ENCODE results near the gene OR2AJ1. TPM values are rescaled to one million over a fixed set of nuclear protein-coding genes. Genes with fewer than 3 reads are reported as not detected.

OR2AJ1 gene
- polyA plus RNA-seq, 1 experiment: not detected

GRCh38 chr1:247913786-247914185 lies 10.9 kb upstream of the OR2AJ1 start:
- POLR2A ChIA-PET: no interaction called here
- no peak for TF ChIP-seq CTCF (IDR thresholded peaks at IDR 0.05; ENCODE audit: insufficient read depth, low read depth, low read length)
- CTCF ChIA-PET: no interaction called here
- no peak for DNase-seq (ENCODE audit: low read depth)
- Histone ChIP-seq H3K27me3 (ENCODE audit: control insufficient read depth, insufficient read depth, low read length) (no peaks in the 10 kb centered on the region), H3K4me3 (ENCODE audit: low read depth, low read length) (no peak overlapping the region), H3K36me3 (ENCODE audit: control insufficient read depth, insufficient read depth, low read length) (no peaks in the 10 kb centered on the region)

- no peak overlapping the region for H3K4me3 ChIP-seq (ENCODE audit: low read depth, low read length)
- no peak for TF ChIP-seq CTCF (IDR thresholded peaks at IDR 0.05; ENCODE audit: insufficient read depth, low read depth, low read length)
- ChIA-PET CTCF (interaction anchor here (1.1 kb wide), 1 partner anchor 9 kb away, joined by 3 read pairs; the partner anchor contains the start of gene OR2AJ1), POLR2A (no interaction called here)
- DNase-seq (ENCODE audit: low read depth): no peak
- no peaks in the 10 kb centered on the region for H3K36me3 ChIP-seq (ENCODE audit: control insufficient read depth, insufficient read depth, low read length)
- no peaks in the 10 kb centered on the region for H3K27me3 ChIP-seq (ENCODE audit: control insufficient read depth, insufficient read depth, low read length)
These were observed 9.6 kb upstream of the OR2AJ1 start for GRCh38 chr1:247914941-247915662.

- CTCF ChIA-PET: no interaction called here
- TF ChIP-seq CTCF (IDR thresholded peaks at IDR 0.05; ENCODE audit: insufficient read depth, low read depth, low read length): no peak
These were observed 4.7 kb upstream of the OR2AJ1 start, which contains the start of gene OR2T8 for GRCh38 chr1:247919952-247920351. Gene OR2T8 (plus strand): TSS chr1:247920252. CDS start chr1:247921018, 766 bp downstream.

GRCh38 chr1:247923941-247924340 lies 748 bp upstream of the OR2AJ1 start:
- no peak for TF ChIP-seq CTCF (IDR thresholded peaks at IDR 0.05; ENCODE audit: insufficient read depth, low read depth, low read length)
- Histone ChIP-seq H3K36me3 (ENCODE audit: control insufficient read depth, insufficient read depth, low read length) (no peaks in the 10 kb centered on the region), H3K4me3 (ENCODE audit: low read depth, low read length) (no peak overlapping the region), H3K27me3 (ENCODE audit: control insufficient read depth, insufficient read depth, low read length) (no peaks in the 10 kb centered on the region)
- no peak for DNase-seq (ENCODE audit: low read depth)
- POLR2A ChIA-PET: no interaction called here
- CTCF ChIA-PET: interaction anchor here (1.1 kb wide), 1 partner anchor 8 kb away, joined by 3 read pairs; no protein-coding TSS in a partner anchor

More at GRCh38 chr1:247919952-247920351, 4.7 kb upstream of the OR2AJ1 start, which contains the start of gene OR2T8:
- no peak for DNase-seq (ENCODE audit: low read depth)
- no peaks in the 10 kb centered on the region for H3K27me3 ChIP-seq (ENCODE audit: control insufficient read depth, insufficient read depth, low read length)
- no peak within 1 kb of the TSS for H3K4me3 ChIP-seq (ENCODE audit: low read depth, low read length)
- no peaks in the 10 kb centered on the region for H3K36me3 ChIP-seq (ENCODE audit: control insufficient read depth, insufficient read depth, low read length)
- POLR2A ChIA-PET: no interaction called here

GRCh38 chr1:247933989-247934388 lies 9.3 kb downstream of the OR2AJ1 start:
- DNase-seq (ENCODE audit: low read depth): no peak
- Histone ChIP-seq H3K36me3 (ENCODE audit: control insufficient read depth, insufficient read depth, low read length) (no peaks in the 10 kb centered on the region), H3K4me3 (ENCODE audit: low read depth, low read length) (no peak overlapping the region), H3K27me3 (ENCODE audit: control insufficient read depth, insufficient read depth, low read length) (no peaks in the 10 kb centered on the region)
- CTCF ChIA-PET: no interaction called here
- no peak for TF ChIP-seq CTCF (IDR thresholded peaks at IDR 0.05; ENCODE audit: insufficient read depth, low read depth, low read length)
- POLR2A ChIA-PET: no interaction called here

All from BJ (cell line).